Gastroesophageal sphincter (tissue), 4 donors: ENCODE data around the gene DNAH8. TPM values are rescaled to one million over a fixed set of nuclear protein-coding genes. Genes with fewer than 3 reads are reported as not detected.

Experiments used
- ATAC-seq: fragments of 150-250 bp; one replicate; pipeline ENCODE4 v1.9.1; 2016; ENCODE audit warnings: mild to moderate bottlenecking, moderate library complexity
- H3K27ac ChIP-seq, 4 donors: fragments of 200-600 bp; sonication (generic) in 3 of 4; 1 replicate in 3 of 4; 2 replicates in 1 of 4; pipeline ENCODE4 v1.5.1; 2016 to 2019
- H3K27me3 ChIP-seq: fragments of 200-600 bp; sonication (generic); one replicate; pipeline ENCODE4 v1.5.1; 2019
- H3K36me3 ChIP-seq, 2 donors: fragments of 200-600 bp; sonication (generic); one replicate each; pipeline ENCODE4 v1.5.1; 2019; ENCODE audit warnings: control low read depth in 1 of 2
- H3K4me1 ChIP-seq, 3 donors: fragments of 200-600 bp; sonication (generic); 1 replicate in 2 of 3; 2 replicates in 1 of 3; pipeline ENCODE4 v1.5.1; 2016 to 2019; ENCODE audit warnings: control low read depth in 2 of 3
- H3K4me3 ChIP-seq, 2 donors: fragments of 200-600 bp; sonication (generic); one replicate each; pipeline ENCODE4 v1.5.1; 2019; ENCODE audit warnings: mild to moderate bottlenecking in 1 of 2, moderate library complexity in 1 of 2
- H3K9me3 ChIP-seq, 3 donors: fragments of 200-600 bp; sonication (generic); one replicate each; pipeline ENCODE4 v1.5.1; 2017 to 2019; ENCODE audit warnings: control low read depth in 2 of 3
- EP300 ChIP-seq: sonication (generic); formaldehyde crosslinking; IDR thresholded peaks from one replicate; pipeline ENCODE4 v1.6.1; 2017; ENCODE audit warnings: antibody characterized with exemption, mild to moderate bottlenecking
- POLR2A ChIP-seq, 2 donors: fragments of 450-650 bp; IDR thresholded peaks; one replicate each; pipeline ENCODE4 v1.6.1; 2017; ENCODE audit warnings: antibody characterized with exemption in 2 of 2, mild to moderate bottlenecking in 2 of 2, moderate library complexity in 1 of 2
- POLR2AphosphoS5 ChIP-seq: sonication (generic); formaldehyde crosslinking; IDR thresholded peaks from one replicate; pipeline ENCODE4 v1.6.1; 2017; ENCODE audit warnings: antibody characterized with exemption
- whole genome bisulfite sequencing, 2 donors: methylation state at CpG; one replicate each; pipeline ENCODE4 v1.1.5; 2018; ENCODE audit warnings: low coverage in 1 of 2; 5-methylcytosine and 5-hydroxymethylcytosine counted together
- total RNA-seq, 4 donors: library from RNA; depleted of rRNA; stranded (reverse); fragments of >200 nt; gene quantifications; one replicate each; pipeline ENCODE4 v1.1.0, GENCODE V29; 2016
- TF ChIP-seq, protein P1 (sequence below), 4 experiments: fragments of 200-600 bp in 2 of 4; fragments of 450-650 bp in 2 of 4; sonication (generic) in 1 of 4; IDR thresholded peaks; one replicate each; pipeline ENCODE4 v1.5.1; 2017 to 2019; ENCODE audit warnings: antibody characterized with exemption in 4 of 4, mild to moderate bottlenecking in 2 of 4, moderate library complexity in 2 of 4

The DNAH8 gene
- total RNA-seq, 4 donors from 2014 or later, result not detected

DNA sequence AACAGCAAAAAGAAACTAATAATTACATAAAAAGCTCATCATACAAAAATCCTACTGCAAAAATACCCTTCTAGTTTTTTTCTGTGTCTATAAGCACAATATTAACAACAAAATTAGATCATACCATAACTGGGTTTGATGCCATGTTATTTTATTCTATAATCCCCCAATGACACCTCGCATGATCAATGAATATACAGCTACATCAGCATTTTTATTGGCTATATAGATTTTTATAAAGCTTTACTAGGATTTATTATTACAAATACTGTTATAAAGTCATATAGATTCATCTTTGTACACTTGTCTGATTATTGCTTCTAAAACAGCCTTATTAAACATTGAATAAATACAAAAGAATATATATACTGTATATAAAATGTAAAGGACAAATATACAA is 288.4 kb downstream of the DNAH8 start:
- 81 to 86% methylated on average over 1 of the region's 1 CpG for WGBS, 2 donors
- Histone ChIP-seq H3K27me3 (peaks cover 53% of the 10 kb centered on the region), H3K36me3 (no peaks in the 10 kb centered on the region), H3K4me3 (no peak overlapping the region), H3K27ac (no peak overlapping the region), H3K9me3 (no peaks in the 10 kb centered on the region), H3K4me1 (no peaks in the 10 kb centered on the region)
- no peak for ATAC-seq
- no peak for TF ChIP-seq EP300
- TF ChIP-seq POLR2A (IDR thresholded peaks at IDR 0.05), result no peak
- TF ChIP-seq POLR2AphosphoS5, result no peak
- TF ChIP-seq, protein P1, sequence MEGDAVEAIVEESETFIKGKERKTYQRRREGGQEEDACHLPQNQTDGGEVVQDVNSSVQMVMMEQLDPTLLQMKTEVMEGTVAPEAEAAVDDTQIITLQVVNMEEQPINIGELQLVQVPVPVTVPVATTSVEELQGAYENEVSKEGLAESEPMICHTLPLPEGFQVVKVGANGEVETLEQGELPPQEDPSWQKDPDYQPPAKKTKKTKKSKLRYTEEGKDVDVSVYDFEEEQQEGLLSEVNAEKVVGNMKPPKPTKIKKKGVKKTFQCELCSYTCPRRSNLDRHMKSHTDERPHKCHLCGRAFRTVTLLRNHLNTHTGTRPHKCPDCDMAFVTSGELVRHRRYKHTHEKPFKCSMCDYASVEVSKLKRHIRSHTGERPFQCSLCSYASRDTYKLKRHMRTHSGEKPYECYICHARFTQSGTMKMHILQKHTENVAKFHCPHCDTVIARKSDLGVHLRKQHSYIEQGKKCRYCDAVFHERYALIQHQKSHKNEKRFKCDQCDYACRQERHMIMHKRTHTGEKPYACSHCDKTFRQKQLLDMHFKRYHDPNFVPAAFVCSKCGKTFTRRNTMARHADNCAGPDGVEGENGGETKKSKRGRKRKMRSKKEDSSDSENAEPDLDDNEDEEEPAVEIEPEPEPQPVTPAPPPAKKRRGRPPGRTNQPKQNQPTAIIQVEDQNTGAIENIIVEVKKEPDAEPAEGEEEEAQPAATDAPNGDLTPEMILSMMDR (IDR thresholded peaks at IDR 0.05), result no peak

DNA sequence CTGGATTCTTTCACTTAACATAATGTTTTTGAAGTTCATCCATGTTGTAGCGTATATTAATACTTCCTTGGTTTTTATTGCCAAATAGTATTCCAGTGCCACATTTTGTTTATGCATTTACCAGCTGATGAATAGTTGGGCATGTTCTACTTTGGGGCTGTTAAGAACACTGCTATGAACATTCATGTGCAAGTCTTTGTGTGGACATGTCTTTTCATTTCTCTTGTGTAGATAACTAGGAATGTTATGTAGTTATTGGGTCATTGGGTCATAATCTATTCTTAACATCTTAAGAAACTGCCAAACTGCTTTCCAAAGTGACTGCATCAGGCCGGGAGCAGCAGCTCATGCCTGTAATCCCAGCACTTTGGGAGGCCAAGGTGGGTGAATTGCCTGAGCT is 289.7 kb downstream of the DNAH8 start:
- 44 to 46% methylated on average over 1 to 2 of the region's 2 CpGs for WGBS, 2 donors
- ATAC-seq, result no peak
- TF ChIP-seq EP300 (no peak), POLR2A (IDR thresholded peaks at IDR 0.05) (no peak), POLR2AphosphoS5 (no peak)
- TF ChIP-seq, protein P1 (IDR thresholded peaks at IDR 0.05), result no peak
- Histone ChIP-seq H3K27ac (no peak overlapping the region), H3K4me3 (no peak overlapping the region), H3K4me1 (no peaks in the 10 kb centered on the region), H3K9me3 (no peaks in the 10 kb centered on the region), H3K27me3 (peaks cover 54% of the 10 kb centered on the region), H3K36me3 (no peaks in the 10 kb centered on the region)

DNA sequence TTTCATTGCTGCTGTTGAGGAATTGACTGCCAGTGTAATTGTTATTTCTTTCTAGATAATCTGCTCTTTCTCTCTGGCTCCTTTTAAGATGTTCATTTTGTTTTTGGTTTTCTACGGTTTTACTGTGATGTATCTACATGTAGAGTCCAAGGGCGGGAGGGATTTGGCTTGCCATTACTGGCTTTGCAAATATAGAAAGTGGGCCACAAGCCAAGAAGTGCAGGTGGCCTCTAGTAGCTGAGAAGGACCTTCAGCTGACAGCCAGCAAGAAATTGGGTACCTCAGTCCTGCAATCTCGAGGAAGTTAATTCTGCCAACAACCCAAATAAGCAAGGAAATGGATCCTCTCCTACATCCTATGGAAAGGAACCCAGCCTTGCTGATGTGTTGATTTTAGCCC is 290.7 kb downstream of the DNAH8 start:
- Histone ChIP-seq H3K27me3 (peaks cover 45% of the 10 kb centered on the region), H3K27ac (no peak overlapping the region), H3K4me3 (no peak overlapping the region), H3K36me3 (no peaks in the 10 kb centered on the region), H3K9me3 (no peaks in the 10 kb centered on the region), H3K4me1 (no peaks in the 10 kb centered on the region)
- TF ChIP-seq, protein P1 (IDR thresholded peaks at IDR 0.05), result no peak
- TF ChIP-seq POLR2AphosphoS5, result no peak
- no peak for TF ChIP-seq POLR2A (IDR thresholded peaks at IDR 0.05)
- TF ChIP-seq EP300, result no peak
- WGBS, 2 donors, result 50 to 69% methylated on average over 2 to 3 of the region's 3 CpGs
- no peak for ATAC-seq

- Histone ChIP-seq H3K4me1 (no peaks in the 10 kb centered on the region), H3K4me3 (no peak overlapping the region), H3K27me3 (peaks cover 34% of the 10 kb centered on the region), H3K9me3 (no peaks in the 10 kb centered on the region), H3K36me3 (no peaks in the 10 kb centered on the region), H3K27ac (no peak overlapping the region)
- ATAC-seq, result no peak
- TF ChIP-seq, protein P1 (IDR thresholded peaks at IDR 0.05), result no peak
- TF ChIP-seq POLR2A (IDR thresholded peaks at IDR 0.05) (no peak), EP300 (no peak), POLR2AphosphoS5 (no peak)
- WGBS, 2 donors, result 24 to 70% methylated on average over 3 of the region's 3 CpGs
Observed at GRCh38 chr6:39007575-39007974, 292.5 kb downstream of the DNAH8 start.

DNA sequence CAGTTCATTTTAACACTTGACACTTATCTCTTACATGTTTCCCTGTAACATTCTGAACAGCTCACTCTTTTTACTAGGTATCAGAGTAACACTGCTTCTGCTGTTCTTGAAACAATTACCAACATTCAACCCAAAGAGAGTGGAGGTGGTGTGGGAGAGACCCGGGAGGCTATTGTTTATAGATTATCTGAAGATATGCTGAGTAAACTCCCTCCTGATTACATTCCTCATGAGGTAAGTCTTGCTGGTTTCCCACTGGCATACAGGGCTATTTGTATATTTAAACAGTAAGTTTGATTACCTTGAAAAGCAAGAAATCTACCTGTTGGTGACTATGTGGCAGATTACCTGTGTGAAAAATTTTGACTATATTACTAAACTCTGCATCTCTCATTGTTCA is 293.6 kb downstream of the DNAH8 start:
- no peak for ATAC-seq
- no peaks in the 10 kb centered on the region for H3K4me1 ChIP-seq
- no peaks in the 10 kb centered on the region for H3K36me3 ChIP-seq
- H3K27me3 ChIP-seq, result peaks cover 30% of the 10 kb centered on the region
- no peak for TF ChIP-seq POLR2AphosphoS5
- no peak for TF ChIP-seq POLR2A (IDR thresholded peaks at IDR 0.05)
- TF ChIP-seq, protein P1 (IDR thresholded peaks at IDR 0.05), result no peak
- no peak for TF ChIP-seq EP300
- no peaks in the 10 kb centered on the region for H3K9me3 ChIP-seq
- 0% methylated on average over 1 of the region's 1 CpG for WGBS, 2 donors
- H3K27ac ChIP-seq, result no peak overlapping the region
- no peak overlapping the region for H3K4me3 ChIP-seq
